ENCODE measurements around the gene TTLL12.

Gene TTLL12

GRCh38 chr22:43171019-43171491 is 15.9 kb downstream of the TTLL12 start:
- DNase-seq = no peak

DNA sequence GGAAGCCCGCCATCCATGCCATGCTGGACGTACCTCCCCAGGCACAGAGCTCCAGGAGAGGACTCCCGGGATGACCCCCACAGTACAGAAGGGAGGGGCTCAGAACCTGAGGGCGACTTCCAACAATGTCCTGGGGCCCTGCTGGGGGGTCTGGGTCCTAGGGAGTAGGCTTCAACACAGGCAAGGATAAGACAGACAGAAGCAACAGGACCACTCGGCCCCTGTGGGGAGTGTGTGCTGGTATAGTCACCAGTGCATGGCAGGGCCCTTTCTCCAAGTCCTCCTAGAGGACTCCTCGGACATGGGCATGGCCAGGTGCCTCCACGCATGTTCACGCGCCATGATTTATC is 16.8 kb downstream of the TTLL12 start:
- no peak for DNase-seq

GRCh38 chr22:43169310-43170130 is 17.4 kb downstream of the TTLL12 start:
- no peak for DNase-seq

GRCh38 chr22:43168471-43169309 is 18.2 kb downstream of the TTLL12 start:
- DNase-seq = no peak

DNA sequence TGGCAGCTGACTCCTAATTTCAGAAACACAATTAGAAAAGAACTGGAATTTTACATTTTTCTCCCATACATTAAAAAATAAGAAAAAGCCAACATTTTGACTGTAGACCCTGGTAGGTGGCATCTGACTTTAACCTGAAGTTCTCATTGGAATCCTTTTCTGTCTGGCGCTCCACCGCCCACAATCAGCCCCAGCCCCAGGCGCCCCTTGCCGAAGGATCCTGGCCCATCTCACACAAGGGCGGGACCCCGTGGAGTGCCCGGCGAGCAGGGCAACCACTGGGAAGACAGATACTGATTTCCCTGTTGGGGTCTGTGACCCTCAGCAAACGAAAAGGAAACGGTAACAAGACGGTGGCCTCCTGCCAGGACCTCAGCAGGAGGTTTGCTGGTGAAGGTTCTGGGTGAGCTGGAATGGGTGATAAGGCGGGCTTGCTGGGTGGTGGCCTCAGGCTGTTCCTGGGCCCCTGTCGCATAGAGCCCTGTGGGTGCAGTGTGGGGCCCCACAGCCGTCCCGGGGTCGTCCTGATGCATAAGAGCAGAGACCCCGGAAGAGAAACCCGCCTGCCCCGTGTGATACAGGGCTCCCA is 19.8 kb downstream of the TTLL12 start:
- no peak for DNase-seq

- DNase-seq = no peak
Measured at GRCh38 chr22:43166132-43166930, 20.6 kb downstream of the TTLL12 start.

GRCh38 chr22:43164636-43165035 is 22.3 kb downstream of the TTLL12 start:
- DNase-seq = no peak

GRCh38 chr22:43163241-43163795 is 23.6 kb downstream of the TTLL12 start:
- no peak for DNase-seq

- no peak for DNase-seq
Measured at GRCh38 chr22:43162412-43163150, 24.4 kb downstream of the TTLL12 start.

- DNase-seq = no peak
Measured at GRCh38 chr22:43160497-43161126, 26.3 kb downstream of the TTLL12 start.

DNA sequence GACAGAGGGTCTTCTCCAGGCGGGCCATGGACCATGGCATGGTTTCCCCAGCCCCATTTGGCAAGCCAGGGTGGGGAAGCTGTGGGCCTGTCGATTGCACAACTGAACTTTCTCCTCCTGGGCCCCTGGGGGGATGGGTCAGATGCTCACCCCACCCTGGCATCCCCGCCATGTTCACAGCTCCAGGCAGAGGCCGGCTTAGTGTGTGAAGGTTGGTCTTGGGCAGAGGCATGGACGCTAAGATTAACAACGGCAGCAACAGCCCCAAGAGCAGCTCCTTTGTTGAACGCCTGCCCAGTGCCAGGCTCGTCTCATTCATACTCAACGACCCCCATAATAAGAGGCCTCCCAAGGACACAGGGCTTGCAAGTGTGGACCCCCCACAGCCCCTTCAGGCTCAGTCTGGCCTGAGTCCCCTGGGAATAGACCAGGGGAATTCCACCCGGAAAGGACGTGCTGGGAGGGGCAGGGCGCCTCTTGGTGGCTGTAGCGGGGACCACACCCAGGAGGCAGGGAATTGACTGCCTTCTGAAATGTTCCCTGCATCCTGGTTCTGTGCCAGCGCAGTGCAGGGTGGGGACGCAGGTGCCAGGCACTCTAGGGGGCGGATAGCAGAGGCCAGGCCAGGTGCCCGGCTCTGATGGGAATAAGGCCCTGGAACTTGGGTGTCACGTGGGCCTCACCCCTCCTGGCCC is 27.3 kb downstream of the TTLL12 start:
- no peak for DNase-seq

- no peak for DNase-seq
Measured at GRCh38 chr22:43158778-43159483, 28.0 kb downstream of the TTLL12 start.

DNA sequence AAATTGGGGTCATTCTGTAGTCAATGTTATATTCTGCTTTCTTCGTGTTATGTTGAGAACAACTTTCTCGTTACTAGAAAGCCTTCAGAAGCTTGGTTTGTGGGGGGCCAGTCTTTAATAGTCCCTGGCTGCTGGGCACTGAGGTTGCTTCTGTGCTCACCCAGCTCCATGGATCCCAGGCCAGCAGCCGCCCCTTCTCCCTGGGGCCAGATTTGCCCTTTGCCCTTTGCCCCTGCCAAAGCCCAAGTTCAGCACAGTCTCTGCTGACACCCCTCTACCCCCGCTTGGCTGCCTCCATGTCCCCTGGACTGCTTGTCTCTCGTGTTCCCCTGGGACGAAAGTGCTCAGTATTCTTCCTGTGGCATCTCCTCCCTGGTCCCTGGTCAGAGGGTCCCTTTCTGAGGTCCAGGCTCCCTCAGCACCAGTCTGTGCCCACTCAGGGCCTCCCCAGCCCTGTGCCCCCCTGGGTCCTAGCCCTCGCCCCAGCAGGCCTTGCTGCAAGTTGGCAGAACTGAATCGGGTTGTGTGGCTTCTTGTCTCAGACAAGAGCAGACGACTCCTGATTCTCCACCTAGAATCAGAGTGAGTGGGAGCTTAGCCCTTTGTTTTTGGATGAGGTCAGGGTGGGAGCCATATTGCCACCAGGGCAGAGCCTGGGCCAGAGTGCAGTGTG is 28.9 kb downstream of the TTLL12 start:
- no peak for DNase-seq

DNA sequence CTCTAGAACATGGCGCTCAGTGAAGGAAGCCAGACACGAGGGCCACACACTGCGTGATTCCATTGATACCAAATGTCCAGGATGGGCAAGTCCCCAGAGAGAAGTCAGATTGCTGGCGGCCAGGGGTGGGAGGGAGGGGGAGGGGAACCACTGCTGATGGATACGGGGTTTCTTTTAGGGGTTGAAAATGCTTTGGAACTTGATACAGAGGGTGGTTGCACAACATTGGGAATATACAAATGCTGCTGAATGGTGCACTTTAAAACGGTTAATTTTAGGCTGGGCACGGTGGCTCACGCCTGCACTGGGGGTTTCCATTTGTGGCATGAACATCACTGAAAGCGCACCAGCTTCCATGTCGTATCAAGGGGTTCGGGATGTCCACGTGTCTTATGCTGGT is 30.5 kb downstream of the TTLL12 start:
- no peak for DNase-seq

GRCh38 chr22:43155789-43156188 is 31.1 kb downstream of the TTLL12 start:
- DNase-seq = no peak

DNA sequence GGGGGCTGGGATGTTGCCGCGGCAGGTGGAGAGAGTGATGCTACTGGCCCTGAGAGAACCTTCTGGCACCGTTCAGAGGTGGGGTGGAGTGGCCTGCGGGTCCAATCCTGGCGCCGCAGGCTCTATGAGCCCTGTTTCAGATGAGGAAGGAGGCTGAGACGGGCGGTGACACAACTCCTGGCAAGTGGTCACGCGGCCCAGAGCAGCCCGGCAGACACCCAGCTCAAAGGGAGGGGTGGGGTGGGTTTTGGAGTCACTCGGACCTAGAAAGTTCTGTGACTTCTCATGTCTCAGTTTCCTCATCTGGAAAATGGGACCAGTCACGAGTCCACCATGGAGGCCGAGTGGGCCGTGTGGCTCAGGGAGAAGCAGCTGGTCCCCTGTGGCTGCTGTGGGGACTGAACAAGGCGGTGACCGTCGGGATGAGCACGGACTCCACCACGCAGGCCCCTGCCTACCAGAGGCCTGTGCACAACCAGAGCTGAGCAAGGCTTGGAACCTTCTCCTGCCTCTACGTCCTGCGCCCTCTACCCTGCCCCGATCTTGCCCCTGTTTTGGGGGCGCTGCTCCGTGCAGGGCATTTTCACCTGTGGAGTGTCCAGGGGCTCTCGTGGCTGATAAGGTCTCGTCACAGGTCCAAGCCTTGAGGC is 31.9 kb downstream of the TTLL12 start:
- DNase-seq = no peak

GRCh38 chr22:43153899-43154298 is 33.0 kb downstream of the TTLL12 start:
- DNase-seq = no peak

- peak; percentile 72 for DNase-seq
Measured at GRCh38 chr22:43152357-43153071, 34.4 kb downstream of the TTLL12 start.

Measured in stimulated activated CD8-positive, alpha-beta memory T cell treated with anti-CD3 and anti-CD28 coated beads, Interleukin-4, amount 100 ng/mL, for 48 hours (primary cell).